ENCODE measurements around the gene MPPED2.

GRCh38 chr11:30360741-30361140 is 225.4 kb downstream of the MPPED2 start:
- TF ChIP-seq CTCF (IDR thresholded peaks at IDR 0.05) (no peak), POLR2A (IDR thresholded peaks at IDR 0.05) (no peak), POLR2AphosphoS5 (IDR thresholded peaks at IDR 0.05) (no peak)
